Vagina (tissue), 2 donors: Measurements from ENCODE around the gene DGCR2.

ENCODE experiments used
- POLR2A ChIP-seq, 2 donors: fragments of 450-650 bp; IDR thresholded peaks; one replicate each; pipeline ENCODE4 v1.6.1; 2017; ENCODE audit warnings: antibody characterized with exemption in 2 of 2, mild to moderate bottlenecking in 2 of 2, moderate library complexity in 2 of 2
- TF ChIP-seq, protein P1 (sequence below), 3 experiments: fragments of 450-650 bp in 2 of 3; fragments of 200-600 bp in 1 of 3; sonication (generic) in 1 of 3; IDR thresholded peaks; one replicate each; pipeline ENCODE4 v1.5.1; 2017 to 2019; ENCODE audit warnings: antibody characterized with exemption in 3 of 3, mild to moderate bottlenecking in 2 of 3, moderate library complexity in 2 of 3

GRCh38 chr22:19075404-19075803 is 46.8 kb downstream of the DGCR2 start:
- TF ChIP-seq, protein P1, sequence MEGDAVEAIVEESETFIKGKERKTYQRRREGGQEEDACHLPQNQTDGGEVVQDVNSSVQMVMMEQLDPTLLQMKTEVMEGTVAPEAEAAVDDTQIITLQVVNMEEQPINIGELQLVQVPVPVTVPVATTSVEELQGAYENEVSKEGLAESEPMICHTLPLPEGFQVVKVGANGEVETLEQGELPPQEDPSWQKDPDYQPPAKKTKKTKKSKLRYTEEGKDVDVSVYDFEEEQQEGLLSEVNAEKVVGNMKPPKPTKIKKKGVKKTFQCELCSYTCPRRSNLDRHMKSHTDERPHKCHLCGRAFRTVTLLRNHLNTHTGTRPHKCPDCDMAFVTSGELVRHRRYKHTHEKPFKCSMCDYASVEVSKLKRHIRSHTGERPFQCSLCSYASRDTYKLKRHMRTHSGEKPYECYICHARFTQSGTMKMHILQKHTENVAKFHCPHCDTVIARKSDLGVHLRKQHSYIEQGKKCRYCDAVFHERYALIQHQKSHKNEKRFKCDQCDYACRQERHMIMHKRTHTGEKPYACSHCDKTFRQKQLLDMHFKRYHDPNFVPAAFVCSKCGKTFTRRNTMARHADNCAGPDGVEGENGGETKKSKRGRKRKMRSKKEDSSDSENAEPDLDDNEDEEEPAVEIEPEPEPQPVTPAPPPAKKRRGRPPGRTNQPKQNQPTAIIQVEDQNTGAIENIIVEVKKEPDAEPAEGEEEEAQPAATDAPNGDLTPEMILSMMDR (IDR thresholded peaks at IDR 0.05) = no peak
- no peak for TF ChIP-seq POLR2A (IDR thresholded peaks at IDR 0.05)
